Endothelial cell of umbilical vein (primary cell): ENCODE results near the gene TUBGCP3. TPM values are rescaled to one million over a fixed set of nuclear protein-coding genes. Genes with fewer than 3 reads are reported as not detected.

ENCODE experiments used
- BruUV-seq: library from RNA; stranded (reverse); fragments of 400-500 nt; replicated peaks from 2 replicates; lab custom pipeline; 2021; lab: Mats Ljungman, UMichigan
- CTCF ChIA-PET: fragments of 300-600, 350-600 bp; sonication (Branson Sonifier 250); formaldehyde crosslinking; loops from one replicate; lab custom pipeline; 2021; ENCODE audit warnings: antibody characterized with exemption, inconsistent platforms; lab: Charles Lee
- POLR2A ChIA-PET: fragments of 300-600, 350-600 bp; sonication (Branson Sonifier 250); formaldehyde crosslinking; loops from one replicate; lab custom pipeline; 2021; ENCODE audit warnings: antibody characterized with exemption, inconsistent platforms; lab: Charles Lee
- DNase-seq: peaks from one replicate; pipeline ENCODE4 v3.0.0-alpha.2; 2011; ENCODE audit warnings: low read depth, low spot score
- FAIRE-seq: peaks from 2 replicates; lab custom pipeline; 2011; peaks lifted over from hg19 to GRCh38; lab: Jason Lieb, UNC
- H2AFZ ChIP-seq: 2 replicates; pipeline ENCODE4 v1.6.0; 2012; ENCODE audit warnings: low read depth, low read length, control low read depth, inconsistent platforms
- H3K27ac ChIP-seq: 2 replicates; pipeline ENCODE4 v1.5.1; 2011; ENCODE audit warnings: low read depth, mild to moderate bottlenecking, control low read depth, low read length, moderate library complexity; ENCODE audit not compliant: insufficient read depth
- H3K27me3 ChIP-seq, 2 experiments: 2 replicates each; pipeline versions ENCODE4 v1.6.0 to v1.6.1; 2011; ENCODE audit warnings: low read length in 2 of 2, mixed read lengths in 1 of 2; ENCODE audit not compliant: control insufficient read depth in 2 of 2, insufficient read depth in 2 of 2
- H3K36me3 ChIP-seq, 2 experiments: 2 replicates in 1 of 2; 3 replicates in 1 of 2; pipeline ENCODE4 v1.5.1; 2011; ENCODE audit warnings: low read length in 2 of 2, mild to moderate bottlenecking in 1 of 2, moderate library complexity in 1 of 2; ENCODE audit not compliant: control insufficient read depth in 2 of 2, insufficient read depth in 2 of 2; ENCODE audit errors: extremely low read depth in 1 of 2
- H3K4me1 ChIP-seq: 3 replicates; pipeline ENCODE4 v1.5.1; 2011; ENCODE audit warnings: mild to moderate bottlenecking, low read length; ENCODE audit not compliant: control insufficient read depth, insufficient read depth; ENCODE audit errors: extremely low read depth
- H3K4me2 ChIP-seq: 2 replicates; pipeline ENCODE4 v1.6.1; 2011; ENCODE audit warnings: low read length, control low read depth, mixed read lengths; ENCODE audit not compliant: insufficient read depth
- H3K4me3 ChIP-seq, 3 experiments: fragments of 200-600 bp in 1 of 3; sonication (generic), shearing (Covaris generic) in 1 of 3; replicated peaks in 1 of 3; 2 replicates each; pipeline ENCODE4 v1.5.1; 2011 to 2016; ENCODE audit warnings: control low read depth in 3 of 3, low read length in 3 of 3, mild to moderate bottlenecking in 2 of 3, inconsistent platforms in 1 of 3, low read depth in 1 of 3, moderate library complexity in 1 of 3; ENCODE audit not compliant: insufficient read depth in 1 of 3
- H3K79me2 ChIP-seq: 2 replicates; pipeline ENCODE4 v1.6.0; 2012; ENCODE audit warnings: low read length, inconsistent platforms; ENCODE audit not compliant: control insufficient read depth, insufficient read depth
- H3K9ac ChIP-seq: replicated peaks from 2 replicates; pipeline ENCODE3; 2011; ENCODE audit warnings: low read length, control low read depth; ENCODE audit not compliant: insufficient read depth; ENCODE audit errors: extremely low read depth
- H3K9me1 ChIP-seq: replicated peaks from 3 replicates; pipeline ENCODE4 v1.6.0; 2011; ENCODE audit warnings: mild to moderate bottlenecking, low read length; ENCODE audit not compliant: control insufficient read depth, insufficient read depth; ENCODE audit errors: extremely low read depth
- H3K9me3 ChIP-seq: replicated peaks from 2 replicates; pipeline ENCODE4 v1.5.1; 2012; ENCODE audit warnings: low read length, inconsistent platforms; ENCODE audit not compliant: control insufficient read depth, insufficient read depth
- H4K20me1 ChIP-seq: replicated peaks from 2 replicates; pipeline ENCODE3; 2011; ENCODE audit warnings: mild to moderate bottlenecking, low read length; ENCODE audit not compliant: control insufficient read depth, insufficient read depth; ENCODE audit errors: extremely low read depth
- EZH2 ChIP-seq: IDR thresholded peaks from 2 replicates; pipeline ENCODE4 v1.6.1; 2012; ENCODE audit warnings: borderline replicate concordance, low read depth, mild to moderate bottlenecking, moderate library complexity, low read length, inconsistent platforms; ENCODE audit not compliant: severe bottlenecking
- FOS ChIP-seq: IDR thresholded peaks from 2 replicates; pipeline ENCODE4 v1.6.1; 2011; ENCODE audit warnings: mild to moderate bottlenecking, low read length, moderate library complexity, borderline replicate concordance; ENCODE audit not compliant: insufficient read depth
- GATA2 ChIP-seq: IDR thresholded peaks from 2 replicates; pipeline ENCODE4 v1.7.0; 2011; ENCODE audit warnings: low read depth, mild to moderate bottlenecking, moderate library complexity, mixed read lengths, low read length; ENCODE audit not compliant: insufficient read length, insufficient read depth
- JUN ChIP-seq: IDR thresholded peaks from 2 replicates; pipeline ENCODE4 v1.6.1; 2011; ENCODE audit warnings: borderline replicate concordance, low read depth; ENCODE audit not compliant: insufficient read length, insufficient read depth
- MYC ChIP-seq: IDR thresholded peaks from one replicate; pipeline ENCODE4 v1.6.1; 2011; ENCODE audit warnings: mild to moderate bottlenecking, low read depth, low read length
- POLR2A ChIP-seq: IDR thresholded peaks from 2 replicates; pipeline ENCODE4 v1.6.1; 2012; ENCODE audit warnings: low read depth, mild to moderate bottlenecking, control low read depth, low read length
- POLR2AphosphoS5 ChIP-seq: IDR thresholded peaks from 2 replicates; pipeline ENCODE4 v1.6.1; 2012; ENCODE audit warnings: low read depth, mild to moderate bottlenecking, control low read depth, low read length, moderate library complexity; ENCODE audit not compliant: insufficient read depth
- dilution Hi-C: fragments of 300-500 bp; cut with MboI; formaldehyde crosslinking; loops from one replicate; pipeline ENCODE4 v1.15.0; 2019; ENCODE audit warnings: low sequenced_read_pairs; ENCODE audit not compliant: extremely low pct_ligation_motif_present
- intact Hi-C: fragments of 100-400 bp; cut with micrococcal nuclease; formaldehyde crosslinking; loops from one replicate; pipeline ENCODE4 v1.10.0; 2022
- polyA plus RNA-seq, 4 experiments: library from polyadenylated mRNA; depleted of rRNA in 3 of 4; stranded (reverse) in 3 of 4; unstranded in 1 of 4; fragments of >200 nt; gene quantifications; 2 replicates each; pipeline versions ENCODE4 v1.2.1 to v1.2.3, GENCODE V29; 2011 to 2012; ENCODE audit warnings: missing spikeins in 1 of 4
- total RNA-seq: library from RNA; stranded (reverse); gene quantifications from 2 replicates; pipeline ENCODE4 v1.2.3, GENCODE V29; 2021
- TF ChIP-seq, protein P1 (sequence below): IDR thresholded peaks from 2 replicates; pipeline ENCODE4 v1.6.1; 2011; ENCODE audit not compliant: insufficient read depth, insufficient read length
- TF ChIP-seq, protein P2 (sequence below), 2 donors: IDR thresholded peaks; 1 replicate in 1 of 2; 2 replicates in 1 of 2; pipeline ENCODE4 v1.5.1; 2011; ENCODE audit warnings: low read length in 2 of 2, mild to moderate bottlenecking in 2 of 2, moderate library complexity in 2 of 2, control low read depth in 1 of 2, inconsistent platforms in 1 of 2, low read depth in 1 of 2; ENCODE audit not compliant: insufficient read depth in 1 of 2; ENCODE audit errors: extremely low read depth in 1 of 2

The TUBGCP3 gene
- total and polyA plus RNA-seq, 2 donors (not counting 3 experiments of a cell fraction or from before 2014, with no cell fraction given): 36.4 to 47.7 TPM

DNA sequence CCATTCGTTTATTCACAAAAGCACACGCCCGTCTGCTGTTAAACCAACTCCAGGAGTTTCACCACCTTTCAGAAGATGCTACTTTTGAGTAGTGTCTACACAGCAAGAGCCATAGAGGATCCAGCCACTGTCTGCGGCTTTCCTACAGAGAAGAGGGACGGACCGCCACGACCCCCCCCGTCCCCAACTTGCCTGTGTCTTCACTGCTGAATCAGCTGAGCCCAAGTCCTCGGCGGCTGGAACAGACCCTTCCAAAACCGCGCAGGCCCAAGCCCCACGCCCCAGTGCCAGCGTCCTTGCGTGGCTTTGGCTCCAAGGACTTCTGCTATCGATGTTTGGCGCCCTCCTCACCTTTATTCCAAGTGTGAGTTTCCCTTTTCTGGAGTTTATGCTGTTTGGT lies 146.7 kb downstream of the TUBGCP3 start:
- no peaks in the 10 kb centered on the region for H3K36me3 ChIP-seq
- ChIA-PET CTCF (no interaction called here), POLR2A (no interaction called here)
- H3K4me1 ChIP-seq: no peaks in the 10 kb centered on the region
- no peak overlapping the region for H3K4me3 ChIP-seq
- H3K27me3 ChIP-seq: no peaks in the 10 kb centered on the region
- H2AFZ ChIP-seq: no peak overlapping the region
- no peaks in the 10 kb centered on the region for H3K79me2 ChIP-seq
- intact Hi-C loops: loop anchor here (5.0 kb wide), 2 partner anchors 1219 to 1374 kb away; no protein-coding TSS in a partner anchor
- H4K20me1 ChIP-seq: no peaks in the 10 kb centered on the region
- H3K27ac ChIP-seq: no peak overlapping the region
- no TSS peak for BruUV-seq
- DNase-seq (no peak), FAIRE-seq (no peak)
- H3K4me2 ChIP-seq: no peak overlapping the region
- dilution Hi-C loops: no loop called here
- no peaks in the 10 kb centered on the region for H3K9me1 ChIP-seq
- TF ChIP-seq, protein P1, sequence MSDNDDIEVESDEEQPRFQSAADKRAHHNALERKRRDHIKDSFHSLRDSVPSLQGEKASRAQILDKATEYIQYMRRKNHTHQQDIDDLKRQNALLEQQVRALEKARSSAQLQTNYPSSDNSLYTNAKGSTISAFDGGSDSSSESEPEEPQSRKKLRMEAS: no peak
- TF ChIP-seq, protein P2, sequence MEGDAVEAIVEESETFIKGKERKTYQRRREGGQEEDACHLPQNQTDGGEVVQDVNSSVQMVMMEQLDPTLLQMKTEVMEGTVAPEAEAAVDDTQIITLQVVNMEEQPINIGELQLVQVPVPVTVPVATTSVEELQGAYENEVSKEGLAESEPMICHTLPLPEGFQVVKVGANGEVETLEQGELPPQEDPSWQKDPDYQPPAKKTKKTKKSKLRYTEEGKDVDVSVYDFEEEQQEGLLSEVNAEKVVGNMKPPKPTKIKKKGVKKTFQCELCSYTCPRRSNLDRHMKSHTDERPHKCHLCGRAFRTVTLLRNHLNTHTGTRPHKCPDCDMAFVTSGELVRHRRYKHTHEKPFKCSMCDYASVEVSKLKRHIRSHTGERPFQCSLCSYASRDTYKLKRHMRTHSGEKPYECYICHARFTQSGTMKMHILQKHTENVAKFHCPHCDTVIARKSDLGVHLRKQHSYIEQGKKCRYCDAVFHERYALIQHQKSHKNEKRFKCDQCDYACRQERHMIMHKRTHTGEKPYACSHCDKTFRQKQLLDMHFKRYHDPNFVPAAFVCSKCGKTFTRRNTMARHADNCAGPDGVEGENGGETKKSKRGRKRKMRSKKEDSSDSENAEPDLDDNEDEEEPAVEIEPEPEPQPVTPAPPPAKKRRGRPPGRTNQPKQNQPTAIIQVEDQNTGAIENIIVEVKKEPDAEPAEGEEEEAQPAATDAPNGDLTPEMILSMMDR (IDR thresholded peaks at IDR 0.05; ENCODE audit: extremely low read depth in 1 of 2, insufficient read depth in 1 of 2, low read depth in 1 of 2, low read length in 2 of 2): no peak
- TF ChIP-seq GATA2 (no peak), MYC (no peak), FOS (no peak), POLR2AphosphoS5 (no peak), POLR2A (no peak), JUN (no peak), EZH2 (no peak)
- no peak overlapping the region for H3K9ac ChIP-seq
- H3K9me3 ChIP-seq: no peaks in the 10 kb centered on the region
